HG03520 (cell line): ENCODE measurements around the gene CCDC106.

ENCODE experiments used
- ATAC-seq: cut with Tn5 transposase; IDR thresholded peaks from one replicate; pipeline ENCODE4 v1.9.1; 2021; ENCODE audit warnings: mild to moderate bottlenecking, moderate library complexity; ENCODE audit not compliant: unreplicated experiment

The CCDC106 gene

GRCh38 chr19:55693336-55693974 is 45.4 kb downstream of the CCDC106 start:
- ATAC-seq: no peak

GRCh38 chr19:55694241-55694655 is 46.2 kb downstream of the CCDC106 start:
- ATAC-seq: no peak

DNA sequence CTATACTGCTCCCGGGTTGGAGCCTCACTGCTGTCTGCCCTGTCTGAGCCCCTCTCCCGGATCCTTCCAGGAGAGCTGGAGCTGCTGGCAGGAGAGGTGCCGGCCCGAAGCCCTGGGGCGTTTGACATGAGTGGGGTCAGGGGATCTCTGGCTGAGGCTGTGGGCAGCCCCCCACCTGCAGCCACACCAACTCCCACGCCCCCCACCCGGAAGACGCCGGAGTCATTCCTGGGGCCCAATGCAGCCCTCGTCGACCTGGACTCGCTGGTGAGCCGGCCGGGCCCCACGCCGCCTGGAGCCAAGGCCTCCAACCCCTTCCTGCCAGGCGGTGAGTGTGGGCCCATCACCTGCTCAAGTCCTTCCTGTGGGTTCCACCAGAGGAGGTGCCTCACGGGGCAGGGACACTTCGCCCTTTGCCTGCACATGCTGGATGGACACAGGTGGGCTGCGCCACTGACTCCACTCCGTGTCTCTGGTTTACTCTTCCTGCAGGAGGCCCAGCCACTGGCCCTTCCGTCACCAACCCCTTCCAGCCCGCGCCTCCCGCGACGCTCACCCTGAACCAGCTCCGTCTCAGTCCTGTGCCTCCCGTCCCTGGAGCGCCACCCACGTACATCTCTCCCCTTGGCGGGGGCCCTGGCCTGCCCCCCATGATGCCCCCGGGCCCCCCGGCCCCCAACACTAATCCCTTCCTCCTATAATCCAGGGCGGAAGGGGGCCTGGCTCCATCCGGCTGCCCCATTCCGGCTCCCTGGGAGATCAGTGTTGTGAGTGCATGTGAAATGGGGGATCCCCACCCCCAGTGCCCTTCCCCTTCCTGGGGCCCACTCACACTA is 46.9 kb downstream of the CCDC106 start:
- no peak for ATAC-seq

DNA sequence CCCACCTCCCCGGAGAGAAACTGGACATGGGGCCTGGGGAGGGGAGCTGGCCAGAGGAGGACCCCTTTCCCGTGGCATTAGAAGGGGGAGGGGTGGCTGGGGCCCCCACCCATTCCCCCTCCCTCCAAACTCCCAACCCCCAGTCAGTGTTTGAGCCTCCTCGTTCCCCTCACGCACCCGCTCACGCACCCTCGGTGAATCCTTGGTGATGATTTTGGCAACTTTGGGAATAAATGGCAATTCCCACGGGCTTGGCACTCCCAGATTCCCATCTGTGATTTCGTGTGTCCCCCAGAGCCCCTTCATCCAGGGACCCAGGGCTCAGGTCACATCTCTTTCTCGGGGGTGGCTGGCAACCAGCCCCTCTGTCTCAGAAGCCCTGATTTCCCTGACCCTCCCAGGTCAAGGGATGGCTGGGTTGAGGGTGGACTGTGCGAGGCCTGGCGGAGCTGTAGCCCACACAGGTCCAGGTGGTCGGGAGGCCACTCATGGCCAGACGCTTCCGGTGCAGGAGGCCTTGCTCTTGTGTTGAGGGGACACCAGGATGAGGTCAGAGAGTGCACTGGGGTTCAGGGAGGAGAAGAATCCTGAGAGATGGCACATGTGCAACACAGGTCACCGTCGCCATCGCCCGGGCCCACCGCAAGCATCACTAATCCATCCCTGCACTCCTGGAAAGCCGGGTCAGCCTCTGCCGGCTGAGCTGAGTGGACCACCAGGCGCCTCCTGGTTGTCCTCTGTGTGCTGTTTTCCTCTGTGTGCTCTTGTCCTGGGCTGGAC is 47.7 kb downstream of the CCDC106 start:
- no peak for ATAC-seq

DNA sequence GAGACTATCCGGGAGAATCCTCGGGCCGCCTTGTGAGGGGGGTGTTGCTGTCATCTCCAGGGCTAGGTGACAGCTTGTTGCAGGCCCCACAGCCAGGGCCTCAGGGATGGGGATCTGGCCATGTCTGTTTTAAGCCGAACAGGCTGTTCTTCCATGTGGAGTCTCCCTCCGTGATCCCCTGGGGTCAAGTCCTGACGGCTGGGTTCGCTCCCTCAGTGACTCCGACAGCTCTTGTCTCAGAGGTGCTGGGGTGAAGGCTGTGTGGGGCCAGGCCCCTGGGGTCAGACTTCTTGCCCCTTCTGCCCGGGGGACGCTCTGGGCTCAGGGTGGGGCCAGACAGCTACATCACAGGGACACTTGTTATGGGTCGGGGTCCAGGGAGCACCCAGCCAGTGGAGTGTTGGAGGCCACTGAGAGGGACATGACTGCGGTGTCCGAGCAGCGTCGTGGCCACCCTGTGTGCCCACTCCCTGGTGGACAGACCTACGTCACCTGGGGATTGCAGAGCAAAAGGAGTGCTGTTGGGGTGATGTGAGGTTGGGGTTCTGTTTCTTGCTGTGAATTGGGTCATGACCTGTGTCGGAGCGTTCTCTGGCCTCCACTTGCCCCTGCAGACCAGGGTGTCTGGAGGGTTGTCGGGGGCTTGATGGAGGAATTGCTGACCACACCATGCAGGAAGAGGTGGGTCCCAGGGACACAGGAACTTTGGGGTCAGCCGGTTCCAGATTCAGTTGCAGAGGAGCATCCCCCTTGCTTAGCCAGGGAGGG is 48.5 kb downstream of the CCDC106 start:
- no peak for ATAC-seq

DNA sequence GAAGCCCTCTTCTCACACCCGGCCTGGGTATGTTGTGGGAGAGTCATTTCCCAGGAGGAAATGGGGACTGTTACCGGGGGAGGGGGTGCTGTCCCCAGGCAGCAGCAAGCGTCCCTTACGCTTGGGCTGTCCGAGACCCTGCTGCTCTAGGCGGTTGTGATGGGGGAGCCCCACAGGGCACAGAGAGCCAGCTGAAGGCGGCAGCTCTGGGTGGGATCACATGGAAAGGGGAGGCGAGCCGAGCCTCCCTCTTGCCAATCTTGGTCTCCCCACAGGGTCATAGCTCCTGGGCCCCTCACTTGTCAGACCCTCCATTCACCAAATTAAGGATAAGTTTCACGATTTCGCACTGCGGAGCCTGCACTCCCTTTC is 49.0 kb downstream of the CCDC106 start:
- ATAC-seq: no peak

GRCh38 chr19:55697698-55698097 is 49.7 kb downstream of the CCDC106 start:
- no peak for ATAC-seq

- no peak for ATAC-seq
Measured at GRCh38 chr19:55698256-55698655, 50.2 kb downstream of the CCDC106 start.

- ATAC-seq: no peak
Measured at GRCh38 chr19:55699221-55699620, 51.2 kb downstream of the CCDC106 start.

- no peak for ATAC-seq
Measured at GRCh38 chr19:55700813-55701212, 52.8 kb downstream of the CCDC106 start.

GRCh38 chr19:55702131-55702627 is 54.2 kb downstream of the CCDC106 start:
- no peak for ATAC-seq
